ENCODE measurements around the gene DEFB131B. TPM values are rescaled to one million over a fixed set of nuclear protein-coding genes. Genes with fewer than 3 reads are reported as not detected.

Gene DEFB131B
- polyA plus RNA-seq, 3 donors from 2014 or later: not detected

DNA sequence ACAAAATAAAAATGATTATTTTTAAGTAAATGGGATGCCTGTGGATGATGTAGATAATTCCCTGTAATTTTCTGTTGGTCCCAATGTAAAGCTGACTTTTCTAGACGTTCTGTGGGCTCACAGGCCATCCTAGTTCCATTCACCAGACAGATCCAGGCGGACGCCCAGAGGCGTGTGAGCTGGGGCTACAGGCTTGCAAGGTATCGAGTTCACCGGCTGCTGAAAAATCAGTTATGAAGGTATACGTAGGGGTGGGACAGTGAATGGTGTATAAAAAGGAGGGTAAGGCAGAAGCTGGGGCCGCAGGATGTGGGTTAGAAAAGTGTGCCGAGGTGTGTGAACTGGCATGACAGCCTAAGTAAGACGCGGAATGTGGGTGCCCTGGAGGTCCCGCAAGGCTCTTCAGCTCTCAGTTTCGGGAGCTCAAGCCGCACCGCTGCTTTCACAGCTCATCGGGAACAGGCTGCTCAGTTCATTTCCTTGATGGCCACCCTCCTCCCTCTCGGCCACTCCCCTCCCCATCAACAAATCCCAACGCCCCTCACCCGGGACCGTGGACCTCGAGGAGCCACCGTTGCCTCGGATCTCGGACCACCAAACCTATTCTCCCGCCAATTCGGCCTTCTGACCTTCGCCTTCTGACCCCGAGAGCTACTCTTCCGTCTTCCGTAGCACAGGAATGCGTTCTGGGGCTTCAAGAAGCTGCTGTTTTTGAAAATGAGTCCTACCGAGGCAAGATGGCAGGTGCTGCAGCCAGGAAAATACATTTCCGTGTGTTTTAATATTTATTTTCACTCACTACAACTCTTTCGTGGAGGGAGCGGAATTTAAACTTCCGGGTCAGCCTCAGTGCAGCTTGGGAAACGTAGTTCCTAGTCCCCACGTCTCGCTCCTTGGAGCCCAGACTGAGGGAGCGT lies 49.8 kb downstream of the DEFB131B start, which contains the start of gene XNDC1N:
Gene XNDC1N (minus strand): TSS at position 775 of the 917 bp plus-strand sequence. CDS start 5,241 bp downstream, outside the sequence.
- Mint-ChIP-seq H3K27ac (peak within 1 kb of the TSS; percentile 95 to 99 (median 98)), H3K27me3 (ENCODE audit: low read depth in 3 of 3) (peaks cover 5 to 18% (median 9%) of the 10 kb centered on the region in 3 donors), H3K36me3 (no peaks in the 10 kb centered on the region), H3K9me3 (no peaks in the 10 kb centered on the region), H3K4me3 (peak within 1 kb of the TSS; percentile 98 to 100 (median 99)), H3K4me1 (peaks cover 42 to 55% of the 10 kb centered on the region in 2 donors)
- peak; percentile 65 to 71 (median 68) for DNase-seq

DNA sequence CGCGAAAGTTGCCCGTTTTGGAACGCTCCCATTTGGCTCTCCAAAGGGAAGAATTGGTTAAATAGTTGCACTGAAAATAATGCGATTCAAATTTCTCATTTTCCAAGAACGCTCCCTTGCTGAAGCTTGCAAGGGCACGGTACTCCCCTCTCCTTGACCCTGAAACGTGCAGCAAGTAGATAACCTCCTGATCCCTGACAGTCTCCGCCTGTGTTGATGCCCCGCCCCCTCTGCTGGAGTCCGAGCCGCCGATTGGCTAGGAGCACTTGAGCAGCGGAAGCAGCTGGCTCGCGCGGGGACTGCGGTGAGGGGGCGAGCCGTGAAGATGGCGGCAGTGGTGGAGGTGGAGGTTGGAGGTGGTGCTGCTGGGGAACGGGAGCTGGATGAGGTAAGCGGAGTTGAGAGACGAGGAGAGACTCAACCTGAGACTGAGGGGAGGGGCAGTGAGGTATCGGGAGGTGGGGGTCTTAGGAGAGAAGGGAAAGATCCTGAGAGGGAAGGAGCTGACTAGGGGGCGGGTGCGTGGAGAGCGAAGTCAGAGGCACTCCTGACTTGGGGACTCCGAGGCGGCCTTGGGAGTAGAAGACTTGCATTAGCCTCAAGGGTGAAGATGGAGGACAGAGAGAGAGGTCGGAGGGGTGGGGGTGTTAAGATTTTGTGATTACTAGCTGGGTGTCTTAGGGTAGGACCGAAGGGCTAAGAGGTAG lies 50.6 kb downstream of the DEFB131B start, which contains the start of gene RNF121:
Gene RNF121 (plus strand): TSS at position 310 of the 707 bp plus-strand sequence. CDS start 16 bp downstream, at position 326.
- H3K27me3 Mint-ChIP-seq (ENCODE audit: low read depth in 3 of 3): peaks cover 5 to 18% (median 9%) of the 10 kb centered on the region in 3 donors
- H3K9me3 Mint-ChIP-seq: no peaks in the 10 kb centered on the region
- DNase-seq: peak; percentile 95
- no peaks in the 10 kb centered on the region for H3K36me3 Mint-ChIP-seq
- peak within 1 kb of the TSS; percentile 95 to 99 (median 98) for H3K27ac Mint-ChIP-seq
- peaks cover 45 to 60% of the 10 kb centered on the region in 2 donors for H3K4me1 Mint-ChIP-seq
- peak within 1 kb of the TSS; percentile 98 to 100 (median 99) for H3K4me3 Mint-ChIP-seq

DNA sequence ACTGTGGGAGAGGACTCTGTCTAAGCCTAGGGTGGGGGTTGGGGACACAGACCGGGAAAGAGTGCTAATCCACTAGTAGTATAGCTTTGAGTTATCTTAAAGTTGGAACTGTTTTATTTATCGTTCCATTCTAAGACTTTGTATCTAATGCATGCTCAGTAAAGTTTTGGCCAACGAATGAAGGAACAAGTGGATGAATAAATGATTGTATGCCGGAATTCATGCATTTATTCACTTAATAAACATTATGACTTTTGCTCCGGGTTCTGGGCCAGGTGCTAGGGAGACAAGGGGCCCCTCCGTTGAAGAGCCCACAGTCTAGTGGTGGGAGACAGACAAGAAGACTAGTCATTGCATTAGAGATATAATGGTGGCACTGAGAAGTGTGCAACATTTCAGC lies 51.2 kb downstream of the DEFB131B start:
- H3K36me3 Mint-ChIP-seq: no peaks in the 10 kb centered on the region
- DNase-seq: no peak
- peaks cover 51 to 66% of the 10 kb centered on the region in 2 donors for H3K4me1 Mint-ChIP-seq
- peak overlapping the region; percentile 95 to 99 (median 98) for H3K27ac Mint-ChIP-seq
- H3K4me3 Mint-ChIP-seq: peak overlapping the region; percentile 98 to 100 (median 99)
- H3K27me3 Mint-ChIP-seq (ENCODE audit: low read depth in 3 of 3): peaks cover 5 to 18% (median 9%) of the 10 kb centered on the region in 3 donors
- no peaks in the 10 kb centered on the region for H3K9me3 Mint-ChIP-seq

DNA sequence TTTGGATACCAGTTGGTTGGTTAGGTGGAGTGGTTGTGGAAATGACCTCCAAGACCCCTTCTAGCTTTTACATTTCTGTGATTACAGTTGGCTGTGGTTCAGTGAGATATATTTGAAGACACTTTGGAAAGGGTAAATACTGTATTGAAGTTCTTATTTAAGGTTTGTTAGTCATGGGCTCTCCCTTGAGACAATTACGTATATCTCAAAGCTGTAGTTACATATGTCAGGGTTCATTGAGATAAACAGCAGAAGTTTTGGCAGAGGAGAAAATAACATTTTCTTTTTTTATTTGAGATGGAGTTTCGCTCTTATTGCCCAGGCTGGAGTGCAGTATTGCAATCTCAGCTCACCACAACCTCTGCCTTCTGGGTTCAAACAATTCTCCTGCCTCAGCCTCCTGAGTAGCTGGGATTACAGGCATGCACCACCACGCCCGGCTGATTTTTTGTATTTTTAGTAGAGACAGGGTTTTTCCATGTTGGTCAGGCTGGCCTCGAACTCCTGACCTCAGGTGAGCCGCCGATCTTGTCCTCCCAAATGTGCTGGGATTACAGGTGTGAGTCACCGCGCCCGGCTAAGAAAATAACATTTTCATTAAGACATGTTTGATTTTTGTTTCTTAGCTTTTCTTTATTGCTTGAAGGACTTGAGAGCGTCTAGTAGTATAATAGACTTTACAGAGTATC lies 52.4 kb downstream of the DEFB131B start:
- peak overlapping the region; percentile 16 to 100 (median 99) for H3K4me3 Mint-ChIP-seq
- no peak for DNase-seq
- no peaks in the 10 kb centered on the region for H3K36me3 Mint-ChIP-seq
- H3K27ac Mint-ChIP-seq: peak overlapping the region in 3 of 6 donors; percentile 4 to 97 (median 54)
- peaks cover 5 to 18% (median 9%) of the 10 kb centered on the region in 3 donors for H3K27me3 Mint-ChIP-seq (ENCODE audit: low read depth in 3 of 3)
- peaks cover 52 to 68% of the 10 kb centered on the region in 2 donors for H3K4me1 Mint-ChIP-seq
- no peaks in the 10 kb centered on the region for H3K9me3 Mint-ChIP-seq

DNA sequence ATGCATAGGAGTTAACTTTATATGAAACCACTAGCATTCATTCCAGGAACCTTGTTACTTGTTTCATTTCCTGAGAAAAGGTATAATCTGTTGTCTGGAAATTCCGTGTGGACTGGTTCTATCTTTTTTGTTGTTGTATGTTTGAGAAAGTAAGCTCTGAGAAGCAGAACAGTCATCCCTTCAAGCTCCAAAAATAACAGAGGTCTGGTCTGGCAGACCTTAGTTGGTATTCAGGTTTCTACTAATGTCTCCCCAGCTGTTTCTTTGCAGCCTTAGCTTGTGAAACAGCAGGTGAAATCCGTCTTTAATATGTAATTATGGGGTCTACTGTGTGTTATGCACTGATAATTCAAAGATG lies 53.0 kb downstream of the DEFB131B start:
- Mint-ChIP-seq H3K4me1 (peaks cover 52 to 68% of the 10 kb centered on the region in 2 donors), H3K27ac (no peak overlapping the region), H3K36me3 (no peaks in the 10 kb centered on the region)

DNA sequence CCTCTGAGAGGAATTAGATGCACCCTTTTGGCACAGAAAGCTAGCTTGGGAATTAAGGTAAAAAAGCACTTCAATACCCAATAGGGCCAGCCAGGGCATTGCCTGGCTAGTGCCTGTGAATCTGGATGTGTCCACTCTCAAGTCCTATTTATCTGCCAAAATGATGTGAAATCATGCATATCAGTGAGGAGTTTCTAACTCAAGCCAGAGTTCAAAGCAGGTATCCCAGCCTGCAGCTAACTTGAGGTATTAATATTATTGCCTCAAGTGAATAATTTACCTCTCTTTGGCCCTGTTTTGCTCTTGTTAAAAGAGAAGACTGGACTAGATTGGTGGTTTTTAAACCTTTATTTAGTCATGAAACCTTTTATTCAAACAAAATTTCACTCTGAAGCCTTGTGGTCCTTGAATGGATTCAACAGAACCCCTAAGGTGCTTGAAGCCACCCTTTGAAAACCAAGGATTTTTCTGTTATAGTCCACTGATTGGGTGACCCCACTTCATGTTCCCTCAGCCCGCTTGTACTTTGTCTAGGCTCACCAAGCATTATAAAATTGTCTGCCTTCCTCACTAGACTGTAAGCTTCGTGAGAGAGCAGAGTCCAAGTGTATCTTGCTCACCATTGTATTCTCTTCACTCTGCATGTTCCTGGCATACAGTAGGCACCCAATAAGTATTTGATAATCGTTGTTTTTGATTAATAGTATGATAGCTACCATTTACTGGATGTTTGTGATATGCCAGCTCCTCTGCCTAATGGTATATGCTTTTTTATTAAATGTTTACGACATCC lies 55.1 kb downstream of the DEFB131B start:
- Mint-ChIP-seq H3K27me3 (ENCODE audit: low read depth in 3 of 3) (peaks cover 3 to 12% (median 9%) of the 10 kb centered on the region in 3 donors), H3K4me1 (peaks cover 42 to 54% of the 10 kb centered on the region in 2 donors), H3K27ac (peak overlapping the region in 2 of 6 donors; percentile 1 to 37), H3K4me3 (no peak overlapping the region), H3K9me3 (no peaks in the 10 kb centered on the region), H3K36me3 (peaks cover 0 to 4% (median 0%) of the 10 kb centered on the region in 3 donors)
- no peak for DNase-seq

More for the DNA sequence above, 53.0 kb downstream of the DEFB131B start:
- peaks cover 5 to 18% (median 9%) of the 10 kb centered on the region in 3 donors for H3K27me3 Mint-ChIP-seq (ENCODE audit: low read depth in 3 of 3)
- DNase-seq: no peak
- H3K4me3 Mint-ChIP-seq: peak overlapping the region in 2 of 5 donors; percentile 11 to 40
- no peaks in the 10 kb centered on the region for H3K9me3 Mint-ChIP-seq

Other genes starting within 250 kb of the DEFB131B start
- not detected for gene DEFB108B, start 45.3 kb upstream of the DEFB131B start, polyA plus RNA-seq
- gene XNDC1N, start 50.1 kb downstream of the DEFB131B start, polyA plus RNA-seq: 1 to 10 TPM; 4.0 to 5.0 (median 4.5) TPM
- 10 to 100 TPM in 2 of 3 donors, 1 to 10 TPM in 1; 9.8 to 16.0 (median 13.4) TPM for gene RNF121, start 50.6 kb downstream of the DEFB131B start, polyA plus RNA-seq
- 10 to 100 TPM in 1 of 3 donors, 1 to 10 TPM in 2; 6.0 to 22.6 (median 8.6) TPM for gene IL18BP, start 120.5 kb downstream of the DEFB131B start, polyA plus RNA-seq
- gene NUMA1, start 202.1 kb downstream of the DEFB131B start, polyA plus RNA-seq: 10 to 100 TPM in 2 of 3 donors, 1 to 10 TPM in 1; 2.7 to 92.5 (median 10.5) TPM
- 1 to 10 TPM in 2 of 3 donors, not detected in 1; 3.4 to 4.7 TPM for gene LRRC51, start 202.4 kb downstream of the DEFB131B start, polyA plus RNA-seq
- 100 to 1,000 TPM; 110 to 181 (median 138) TPM for gene LAMTOR1, start 224.8 kb downstream of the DEFB131B start, polyA plus RNA-seq
- not detected for gene TOMT, start 227.5 kb downstream of the DEFB131B start, polyA plus RNA-seq
- 10 to 100 TPM; 70.9 to 76.7 (median 75.2) TPM for gene ANAPC15, start 234.2 kb downstream of the DEFB131B start, polyA plus RNA-seq